ENCODE measurements around the gene PRDM2.

DNA sequence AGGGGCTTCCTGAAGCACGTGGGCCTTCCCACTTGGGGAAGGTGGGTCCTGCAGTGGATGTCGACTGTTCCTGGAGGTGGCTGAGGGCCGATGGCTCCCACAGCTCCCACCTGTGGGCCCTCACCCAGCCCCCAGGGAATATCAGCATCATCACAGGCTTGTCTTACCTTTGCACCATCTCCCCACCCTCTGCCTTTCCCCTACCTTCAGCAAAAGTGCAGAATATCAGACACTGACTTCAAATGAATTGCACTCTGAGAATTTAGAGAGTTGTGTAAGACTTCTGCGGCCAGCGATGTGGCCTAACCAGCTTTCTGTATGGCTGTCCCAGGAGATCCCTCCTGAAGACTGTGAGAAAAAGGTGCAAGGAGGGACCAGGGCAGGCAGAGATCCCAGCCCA lies 105.4 kb downstream of the PRDM2 start:
- TF ChIP-seq POLR2A (IDR thresholded peaks at IDR 0.05) (no peak), POLR2AphosphoS5 (IDR thresholded peaks at IDR 0.05) (no peak), EP300 (IDR thresholded peaks at IDR 0.05) (no peak)
- TF ChIP-seq, protein P1, sequence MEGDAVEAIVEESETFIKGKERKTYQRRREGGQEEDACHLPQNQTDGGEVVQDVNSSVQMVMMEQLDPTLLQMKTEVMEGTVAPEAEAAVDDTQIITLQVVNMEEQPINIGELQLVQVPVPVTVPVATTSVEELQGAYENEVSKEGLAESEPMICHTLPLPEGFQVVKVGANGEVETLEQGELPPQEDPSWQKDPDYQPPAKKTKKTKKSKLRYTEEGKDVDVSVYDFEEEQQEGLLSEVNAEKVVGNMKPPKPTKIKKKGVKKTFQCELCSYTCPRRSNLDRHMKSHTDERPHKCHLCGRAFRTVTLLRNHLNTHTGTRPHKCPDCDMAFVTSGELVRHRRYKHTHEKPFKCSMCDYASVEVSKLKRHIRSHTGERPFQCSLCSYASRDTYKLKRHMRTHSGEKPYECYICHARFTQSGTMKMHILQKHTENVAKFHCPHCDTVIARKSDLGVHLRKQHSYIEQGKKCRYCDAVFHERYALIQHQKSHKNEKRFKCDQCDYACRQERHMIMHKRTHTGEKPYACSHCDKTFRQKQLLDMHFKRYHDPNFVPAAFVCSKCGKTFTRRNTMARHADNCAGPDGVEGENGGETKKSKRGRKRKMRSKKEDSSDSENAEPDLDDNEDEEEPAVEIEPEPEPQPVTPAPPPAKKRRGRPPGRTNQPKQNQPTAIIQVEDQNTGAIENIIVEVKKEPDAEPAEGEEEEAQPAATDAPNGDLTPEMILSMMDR (IDR thresholded peaks at IDR 0.05) = no peak

Measured in suprapubic skin (tissue), 4 donors.